ENCODE data around the gene GSG1.

The GSG1 gene

DNA sequence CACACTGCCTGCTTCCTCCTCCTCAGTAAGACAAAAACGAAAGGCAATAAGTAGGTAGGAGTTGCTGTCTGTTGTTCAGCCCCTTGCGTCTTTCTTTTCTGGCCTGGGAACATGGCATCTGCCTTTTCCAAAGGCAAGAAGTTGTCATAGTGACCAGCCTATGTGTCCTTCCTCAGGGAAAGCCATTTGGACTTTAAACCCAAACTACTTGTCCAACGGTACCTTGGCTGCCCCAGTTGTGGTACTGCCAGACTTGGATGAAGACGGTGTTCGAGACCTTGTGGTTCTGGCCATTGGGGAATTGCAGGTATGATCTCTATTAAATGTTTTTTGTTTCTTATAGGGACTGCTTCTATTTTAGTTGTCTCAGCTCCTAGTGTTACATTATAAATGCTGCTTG is 40.8 kb downstream of the GSG1 start:
- no peak for TF ChIP-seq YY1 (IDR thresholded peaks at IDR 0.05; ENCODE audit: low read depth)
- no peak for TF ChIP-seq TAF1 (IDR thresholded peaks at IDR 0.05; ENCODE audit: low read depth)
- TF ChIP-seq, protein P1, sequence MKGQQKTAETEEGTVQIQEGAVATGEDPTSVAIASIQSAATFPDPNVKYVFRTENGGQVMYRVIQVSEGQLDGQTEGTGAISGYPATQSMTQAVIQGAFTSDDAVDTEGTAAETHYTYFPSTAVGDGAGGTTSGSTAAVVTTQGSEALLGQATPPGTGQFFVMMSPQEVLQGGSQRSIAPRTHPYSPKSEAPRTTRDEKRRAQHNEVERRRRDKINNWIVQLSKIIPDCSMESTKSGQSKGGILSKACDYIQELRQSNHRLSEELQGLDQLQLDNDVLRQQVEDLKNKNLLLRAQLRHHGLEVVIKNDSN (IDR thresholded peaks at IDR 0.05) = no peak
- TF ChIP-seq, protein P2, sequence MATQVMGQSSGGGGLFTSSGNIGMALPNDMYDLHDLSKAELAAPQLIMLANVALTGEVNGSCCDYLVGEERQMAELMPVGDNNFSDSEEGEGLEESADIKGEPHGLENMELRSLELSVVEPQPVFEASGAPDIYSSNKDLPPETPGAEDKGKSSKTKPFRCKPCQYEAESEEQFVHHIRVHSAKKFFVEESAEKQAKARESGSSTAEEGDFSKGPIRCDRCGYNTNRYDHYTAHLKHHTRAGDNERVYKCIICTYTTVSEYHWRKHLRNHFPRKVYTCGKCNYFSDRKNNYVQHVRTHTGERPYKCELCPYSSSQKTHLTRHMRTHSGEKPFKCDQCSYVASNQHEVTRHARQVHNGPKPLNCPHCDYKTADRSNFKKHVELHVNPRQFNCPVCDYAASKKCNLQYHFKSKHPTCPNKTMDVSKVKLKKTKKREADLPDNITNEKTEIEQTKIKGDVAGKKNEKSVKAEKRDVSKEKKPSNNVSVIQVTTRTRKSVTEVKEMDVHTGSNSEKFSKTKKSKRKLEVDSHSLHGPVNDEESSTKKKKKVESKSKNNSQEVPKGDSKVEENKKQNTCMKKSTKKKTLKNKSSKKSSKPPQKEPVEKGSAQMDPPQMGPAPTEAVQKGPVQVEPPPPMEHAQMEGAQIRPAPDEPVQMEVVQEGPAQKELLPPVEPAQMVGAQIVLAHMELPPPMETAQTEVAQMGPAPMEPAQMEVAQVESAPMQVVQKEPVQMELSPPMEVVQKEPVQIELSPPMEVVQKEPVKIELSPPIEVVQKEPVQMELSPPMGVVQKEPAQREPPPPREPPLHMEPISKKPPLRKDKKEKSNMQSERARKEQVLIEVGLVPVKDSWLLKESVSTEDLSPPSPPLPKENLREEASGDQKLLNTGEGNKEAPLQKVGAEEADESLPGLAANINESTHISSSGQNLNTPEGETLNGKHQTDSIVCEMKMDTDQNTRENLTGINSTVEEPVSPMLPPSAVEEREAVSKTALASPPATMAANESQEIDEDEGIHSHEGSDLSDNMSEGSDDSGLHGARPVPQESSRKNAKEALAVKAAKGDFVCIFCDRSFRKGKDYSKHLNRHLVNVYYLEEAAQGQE (IDR thresholded peaks at IDR 0.05; ENCODE audit: low read depth) = no peak
- TF ChIP-seq TEAD4 (IDR thresholded peaks at IDR 0.05) = no peak

DNA sequence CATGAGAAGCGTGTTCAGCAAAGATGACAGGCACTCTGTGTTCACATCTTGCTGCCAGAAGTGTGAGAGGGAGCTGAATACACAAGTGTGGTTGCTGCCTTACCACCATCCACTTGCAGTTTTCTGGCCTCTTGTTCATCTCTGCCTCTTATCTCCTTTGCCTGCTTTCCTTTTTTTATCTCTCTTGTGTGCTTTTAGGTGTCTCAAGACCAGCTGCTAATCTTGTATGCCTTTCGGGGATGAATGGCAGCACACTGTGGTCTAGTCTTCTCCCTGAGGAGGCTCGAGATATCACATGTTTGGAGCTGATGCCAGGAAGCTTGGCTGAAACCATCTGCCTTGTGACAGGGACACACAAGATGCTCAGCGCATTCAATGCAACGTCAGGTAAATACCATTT is 42.1 kb downstream of the GSG1 start:
- TF ChIP-seq RAD21 (IDR thresholded peaks at IDR 0.05; ENCODE audit: low read depth) (no peak), EP300 (IDR thresholded peaks at IDR 0.05; ENCODE audit: borderline replicate concordance) (no peak), FOXM1 (IDR thresholded peaks at IDR 0.05; ENCODE audit: borderline replicate concordance, low read depth) (no peak), ZBTB7A (IDR thresholded peaks at IDR 0.05; ENCODE audit: low read depth) (no peak), EGR1 (IDR thresholded peaks at IDR 0.05) (no peak), TCF12 (IDR thresholded peaks at IDR 0.05; ENCODE audit: low read depth) (no peak), TAF1 (IDR thresholded peaks at IDR 0.05; ENCODE audit: low read depth) (no peak), YY1 (IDR thresholded peaks at IDR 0.05; ENCODE audit: low read depth) (no peak), CREB1 (IDR thresholded peaks at IDR 0.05; ENCODE audit: low read depth) (no peak), TEAD4 (IDR thresholded peaks at IDR 0.05) (no peak), CEBPB (IDR thresholded peaks at IDR 0.05) (no peak), NFIC (IDR thresholded peaks at IDR 0.05) (no peak)
- TF ChIP-seq, protein P1 (IDR thresholded peaks at IDR 0.05) = no peak
- TF ChIP-seq, protein P3, sequence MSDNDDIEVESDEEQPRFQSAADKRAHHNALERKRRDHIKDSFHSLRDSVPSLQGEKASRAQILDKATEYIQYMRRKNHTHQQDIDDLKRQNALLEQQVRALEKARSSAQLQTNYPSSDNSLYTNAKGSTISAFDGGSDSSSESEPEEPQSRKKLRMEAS (IDR thresholded peaks at IDR 0.05) = no peak
- TF ChIP-seq, protein P2 (IDR thresholded peaks at IDR 0.05; ENCODE audit: low read depth) = no peak

DNA sequence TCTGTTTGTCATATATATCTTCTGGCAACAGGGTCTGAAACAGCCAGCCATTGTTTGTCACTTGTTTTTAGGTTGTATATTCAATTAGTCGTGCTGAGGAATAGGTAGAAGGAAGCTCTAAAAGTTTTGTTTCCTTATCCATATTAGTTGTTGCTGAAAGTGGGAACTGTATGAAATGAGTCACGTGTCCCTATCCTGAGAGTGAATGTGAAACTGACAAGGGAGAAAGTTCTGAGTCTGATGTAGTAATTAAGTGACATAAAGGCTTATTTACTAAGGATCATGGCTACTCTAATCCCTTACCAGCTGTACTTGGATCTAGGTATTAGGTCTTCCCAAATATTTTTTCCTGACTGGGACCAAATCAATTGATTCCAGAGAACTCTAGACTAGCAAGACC is 42.9 kb downstream of the GSG1 start:
- TF ChIP-seq RAD21 (IDR thresholded peaks at IDR 0.05; ENCODE audit: low read depth) (no peak), EP300 (IDR thresholded peaks at IDR 0.05; ENCODE audit: borderline replicate concordance) (no peak), CREB1 (IDR thresholded peaks at IDR 0.05; ENCODE audit: low read depth) (no peak), EGR1 (IDR thresholded peaks at IDR 0.05) (no peak), CEBPB (IDR thresholded peaks at IDR 0.05) (no peak), TEAD4 (IDR thresholded peaks at IDR 0.05) (no peak)
- TF ChIP-seq, protein P3 (IDR thresholded peaks at IDR 0.05) = no peak
- TF ChIP-seq, protein P1 (IDR thresholded peaks at IDR 0.05) = no peak
- TF ChIP-seq, protein P2 (IDR thresholded peaks at IDR 0.05; ENCODE audit: low read depth) = no peak

DNA sequence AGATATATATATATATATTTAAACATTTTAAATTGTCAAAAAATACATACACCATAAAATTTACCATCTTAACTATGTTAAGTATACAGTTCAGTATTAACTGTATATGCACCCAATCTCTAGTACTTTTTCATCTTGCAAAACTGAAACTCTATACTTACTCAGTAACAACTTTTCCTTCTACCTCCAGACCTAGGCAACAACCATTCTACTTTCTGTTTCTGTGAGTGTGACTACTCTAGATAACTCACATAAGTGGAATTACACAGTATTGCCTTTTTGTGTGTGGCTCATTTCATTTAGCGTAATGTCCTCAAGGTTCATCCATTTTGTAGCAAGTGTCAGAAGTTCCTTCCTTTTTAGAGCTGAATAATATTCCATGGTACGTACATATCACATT is 51.0 kb downstream of the GSG1 start:
- TF ChIP-seq CEBPB (IDR thresholded peaks at IDR 0.05) (no peak), YY1 (IDR thresholded peaks at IDR 0.05; ENCODE audit: low read depth) (no peak), NFIC (IDR thresholded peaks at IDR 0.05) (no peak), TCF12 (IDR thresholded peaks at IDR 0.05; ENCODE audit: low read depth) (no peak), EP300 (IDR thresholded peaks at IDR 0.05; ENCODE audit: borderline replicate concordance) (no peak), FOXM1 (IDR thresholded peaks at IDR 0.05; ENCODE audit: borderline replicate concordance, low read depth) (no peak), ZBTB7A (IDR thresholded peaks at IDR 0.05; ENCODE audit: low read depth) (no peak), EGR1 (IDR thresholded peaks at IDR 0.05) (no peak), RAD21 (IDR thresholded peaks at IDR 0.05; ENCODE audit: low read depth) (no peak)
- TF ChIP-seq, protein P2 (IDR thresholded peaks at IDR 0.05; ENCODE audit: low read depth) = no peak
- TF ChIP-seq, protein P1 (IDR thresholded peaks at IDR 0.05) = no peak
- TF ChIP-seq, protein P3 (IDR thresholded peaks at IDR 0.05) = no peak
